ENCODE measurements around the gene ALX4.

ALX4 gene

DNA sequence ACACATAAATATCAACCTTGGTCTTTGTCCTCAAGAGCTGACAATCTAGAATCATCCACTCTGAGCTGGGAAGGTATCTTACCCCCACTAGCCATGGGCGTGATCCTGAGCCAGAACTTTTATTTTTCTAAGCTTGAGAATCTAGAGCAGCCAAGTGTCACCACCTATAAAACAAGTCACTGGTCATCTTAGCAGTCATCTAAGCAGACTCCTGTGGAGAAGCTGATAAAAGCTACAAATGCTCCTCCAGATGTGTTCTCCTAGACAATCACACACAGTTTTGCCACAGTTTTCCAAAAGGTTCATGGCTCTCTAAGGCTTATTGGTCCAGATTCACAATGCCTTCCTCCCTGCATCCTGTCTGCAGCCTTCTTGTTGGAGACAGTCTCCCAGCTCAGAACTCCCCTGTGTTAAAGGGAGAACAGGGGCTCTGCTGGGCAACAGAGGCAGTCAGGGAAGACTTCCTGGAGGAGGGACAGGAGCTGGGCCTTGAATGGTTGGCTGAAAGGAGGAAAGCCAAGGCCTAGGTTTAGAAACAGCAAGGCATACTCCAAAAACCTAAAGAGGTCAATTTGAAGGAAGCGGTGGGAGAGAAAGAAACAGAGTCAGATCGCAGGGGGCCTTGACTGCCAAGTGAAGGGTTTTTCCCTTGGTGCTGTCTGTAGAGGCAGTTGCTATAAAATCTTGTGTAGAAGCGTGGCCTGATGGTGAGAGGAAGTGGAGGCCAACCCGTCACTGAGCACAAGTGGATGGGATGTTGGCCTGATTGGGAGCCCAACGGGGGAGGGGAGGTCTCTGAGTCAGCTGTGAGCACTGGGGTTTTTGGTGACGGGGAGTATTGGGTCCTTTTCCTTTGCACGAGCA lies 42.0 kb downstream of the ALX4 start:
- no peak for DNase-seq (ENCODE audit: low read depth)

GRCh38 chr11:44267006-44267749 lies 42.8 kb downstream of the ALX4 start:
- no peak for DNase-seq (ENCODE audit: low read depth)

GRCh38 chr11:44266056-44266780 lies 43.7 kb downstream of the ALX4 start:
- DNase-seq (ENCODE audit: low read depth), result no peak

DNA sequence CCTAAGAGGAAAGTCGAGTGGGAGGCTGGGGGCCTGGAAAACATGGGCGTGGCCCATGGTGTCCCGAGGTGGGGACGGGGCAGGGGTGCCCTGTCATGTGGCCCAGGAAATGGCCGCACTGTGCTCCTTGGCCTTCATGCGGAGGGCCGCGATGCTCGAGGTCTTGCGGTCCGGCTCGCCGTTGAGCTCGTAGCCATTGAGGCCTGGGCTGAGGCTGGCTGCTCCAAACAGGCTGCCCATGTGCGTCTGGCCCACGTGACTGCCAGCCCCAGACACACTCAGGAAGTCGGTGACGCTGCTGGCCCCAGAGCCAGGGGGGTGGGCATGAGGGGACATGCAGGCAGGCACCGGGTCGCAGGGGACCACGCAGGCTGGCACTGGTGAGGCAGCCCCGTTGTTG lies 45.2 kb downstream of the ALX4 start:
- no peak for DNase-seq (ENCODE audit: low read depth)

- DNase-seq (ENCODE audit: low read depth), result no peak
These were observed 45.5 kb downstream of the ALX4 start for GRCh38 chr11:44264438-44264749.

- DNase-seq (ENCODE audit: low read depth), result no peak
These were observed 46.1 kb downstream of the ALX4 start for GRCh38 chr11:44263738-44264437.

DNA sequence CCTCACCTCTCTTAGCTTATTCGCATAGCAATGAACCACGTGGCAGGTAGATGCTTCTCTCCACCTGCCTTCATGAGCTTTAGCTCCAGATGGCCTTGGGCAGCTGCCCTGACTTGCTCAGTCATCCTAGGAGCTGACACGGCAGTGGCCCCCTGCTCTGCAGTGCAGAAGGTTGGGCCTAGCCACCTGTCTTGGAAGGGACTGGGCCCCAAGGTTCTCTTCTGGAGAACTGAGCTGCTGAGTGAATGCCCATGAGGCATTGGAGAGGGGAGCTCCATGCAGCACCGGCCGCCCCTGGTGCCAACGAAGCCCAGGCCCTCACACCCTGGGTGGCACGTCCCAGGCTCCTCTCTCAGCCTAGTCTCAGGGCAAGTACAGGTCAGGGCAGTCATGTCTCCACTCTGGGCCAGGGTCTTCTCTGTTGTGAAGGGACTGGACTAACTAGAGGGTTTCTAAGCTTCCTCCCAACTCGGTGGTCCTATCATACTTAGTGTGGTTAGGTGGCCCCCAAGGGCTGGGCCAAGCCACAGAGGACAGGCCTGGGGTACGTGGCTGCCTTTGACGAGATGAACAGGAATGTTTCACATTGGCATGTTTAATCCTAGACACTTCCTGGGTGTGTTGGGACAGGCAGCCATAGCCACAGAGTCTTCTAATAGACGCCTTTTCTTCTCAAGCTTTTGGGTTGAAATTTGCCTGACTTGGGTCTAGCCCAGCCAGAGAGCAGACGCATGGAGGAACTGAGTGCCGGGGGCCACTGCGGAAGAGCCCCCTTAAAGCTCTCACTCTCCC lies 47.9 kb downstream of the ALX4 start:
- DNase-seq (ENCODE audit: low read depth), result no peak

- DNase-seq (ENCODE audit: low read depth), result no peak
These were observed 49.9 kb downstream of the ALX4 start for GRCh38 chr11:44260081-44260480.

DNA sequence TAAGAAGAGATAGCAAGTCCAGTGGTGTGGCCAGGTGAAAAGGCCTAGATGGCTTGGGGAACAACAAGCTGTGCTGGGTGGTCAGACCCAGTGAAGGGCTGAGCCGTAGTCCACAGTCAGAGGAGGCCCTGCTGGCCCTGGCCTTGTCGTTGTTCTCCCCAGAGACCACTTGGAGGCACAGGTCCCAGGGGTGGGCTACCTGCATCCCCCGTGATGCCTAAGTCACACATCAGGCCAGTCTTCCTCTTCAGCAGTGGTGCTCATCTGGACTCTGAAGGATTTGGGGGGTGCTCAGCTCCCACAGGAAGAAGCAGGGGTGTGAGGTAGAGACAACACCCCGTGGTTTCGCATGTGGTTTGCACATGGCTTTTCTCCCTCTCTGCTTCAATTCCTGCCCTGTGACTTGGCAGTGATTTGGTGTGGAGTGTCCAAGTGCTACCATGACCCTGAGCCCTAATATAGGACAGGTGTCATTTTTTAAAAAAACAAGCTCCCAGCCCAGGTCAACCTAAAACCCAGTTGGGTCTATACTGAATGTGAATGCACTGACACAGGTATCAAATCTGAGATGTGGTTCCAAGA lies 51.0 kb downstream of the ALX4 start:
- no peak for DNase-seq (ENCODE audit: low read depth)

GRCh38 chr11:44258190-44258489 lies 51.8 kb downstream of the ALX4 start:
- DNase-seq (ENCODE audit: low read depth), result no peak

DNA sequence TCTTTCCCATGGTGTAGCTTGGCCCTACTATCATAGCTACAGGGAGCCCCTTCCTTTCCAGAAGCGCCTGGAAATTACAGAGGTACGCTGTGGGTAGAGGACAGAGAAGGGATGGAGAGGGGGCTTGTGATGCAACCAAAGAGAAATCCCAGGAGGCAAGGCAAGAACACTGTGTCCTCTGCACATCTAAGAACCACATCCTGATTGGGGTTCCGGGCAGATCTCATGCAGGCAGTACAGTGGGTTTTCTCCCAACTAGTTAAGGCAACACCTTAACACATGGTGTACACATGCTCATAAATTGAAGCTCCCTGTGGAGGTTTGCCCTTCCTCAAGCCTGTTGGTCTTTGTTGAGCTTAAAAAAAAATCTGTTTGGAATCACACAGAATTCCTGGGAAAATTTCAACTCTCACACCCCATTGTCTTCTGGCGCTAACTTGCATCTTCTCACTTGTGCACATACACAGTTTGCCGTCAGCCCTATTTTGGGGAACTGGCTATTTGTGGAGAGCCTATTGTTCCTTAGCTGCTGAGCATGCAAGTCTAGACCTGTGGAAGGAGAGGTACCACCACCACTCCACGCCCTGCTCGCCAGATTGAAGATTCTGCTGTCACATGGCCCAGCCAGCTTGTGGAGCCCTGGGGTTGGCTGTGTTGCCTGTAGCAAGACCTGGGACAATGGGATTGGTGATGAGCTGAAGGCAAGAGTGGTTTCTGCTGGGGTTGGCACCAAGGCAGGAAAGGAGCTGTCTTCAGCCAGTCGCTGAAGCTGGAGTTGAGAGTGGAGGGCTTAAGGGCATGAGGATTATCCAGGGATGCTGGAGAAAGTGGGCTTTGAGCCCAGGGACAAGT lies 52.4 kb downstream of the ALX4 start:
- no peak for DNase-seq (ENCODE audit: low read depth)

DNA sequence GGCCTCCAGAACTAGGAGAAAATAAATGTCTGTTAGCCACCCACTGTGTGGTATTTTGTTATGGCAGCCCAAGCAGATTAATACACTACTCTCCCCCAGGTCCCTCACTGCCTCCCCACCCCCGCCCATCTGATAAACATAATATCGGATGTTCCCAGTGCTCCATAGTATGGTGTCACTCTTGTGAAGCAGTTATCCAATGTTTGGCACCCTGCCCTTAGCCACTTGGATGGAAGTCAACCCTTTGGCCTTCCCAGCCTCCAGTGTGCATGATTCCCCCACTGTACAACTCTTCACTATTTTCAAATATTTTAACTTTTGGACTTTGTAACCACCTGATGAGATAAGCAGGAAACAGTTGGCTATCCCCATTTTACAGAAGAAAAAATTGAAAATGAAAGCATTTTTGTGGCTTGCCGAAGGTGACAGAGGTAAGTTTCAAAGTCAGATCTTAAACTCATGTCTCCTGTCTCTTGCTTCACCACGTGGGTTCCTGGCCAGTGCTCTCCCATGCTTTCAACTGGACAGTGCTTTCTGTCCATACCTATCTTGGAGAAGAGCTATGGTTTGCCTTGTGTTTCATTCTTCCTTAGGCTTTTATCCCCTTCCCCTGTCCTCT lies 53.2 kb downstream of the ALX4 start:
- no peak for DNase-seq (ENCODE audit: low read depth)

GRCh38 chr11:44255406-44256071 lies 54.4 kb downstream of the ALX4 start:
- no peak for DNase-seq (ENCODE audit: low read depth)

GRCh38 chr11:44252999-44253602 lies 56.8 kb downstream of the ALX4 start:
- DNase-seq (ENCODE audit: low read depth), result no peak

DNA sequence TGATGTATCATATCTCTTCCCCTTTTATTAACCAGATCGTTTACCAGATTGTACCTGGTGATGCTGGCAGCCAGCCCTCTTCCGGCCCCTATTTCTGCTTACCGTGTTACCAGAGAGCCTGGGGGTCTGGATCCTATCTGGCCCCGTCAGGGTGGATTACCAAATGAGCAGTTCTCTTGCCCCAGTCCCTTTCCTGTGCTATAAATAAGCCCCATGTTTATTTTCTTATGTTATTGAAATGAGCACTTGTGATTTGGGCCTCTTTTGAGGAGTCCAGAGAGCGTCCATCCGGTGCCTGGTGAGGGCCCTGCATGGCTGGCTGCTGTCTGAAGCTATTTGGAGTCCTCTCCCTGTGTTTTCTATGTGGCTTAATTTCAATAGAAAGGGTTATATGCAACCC lies 59.5 kb downstream of the ALX4 start:
- no peak for DNase-seq (ENCODE audit: low read depth)

GRCh38 chr11:44248109-44248508 lies 61.8 kb downstream of the ALX4 start:
- no peak for DNase-seq (ENCODE audit: low read depth)

GRCh38 chr11:44247508-44247907 lies 62.4 kb downstream of the ALX4 start:
- DNase-seq (ENCODE audit: low read depth), result no peak

DNA sequence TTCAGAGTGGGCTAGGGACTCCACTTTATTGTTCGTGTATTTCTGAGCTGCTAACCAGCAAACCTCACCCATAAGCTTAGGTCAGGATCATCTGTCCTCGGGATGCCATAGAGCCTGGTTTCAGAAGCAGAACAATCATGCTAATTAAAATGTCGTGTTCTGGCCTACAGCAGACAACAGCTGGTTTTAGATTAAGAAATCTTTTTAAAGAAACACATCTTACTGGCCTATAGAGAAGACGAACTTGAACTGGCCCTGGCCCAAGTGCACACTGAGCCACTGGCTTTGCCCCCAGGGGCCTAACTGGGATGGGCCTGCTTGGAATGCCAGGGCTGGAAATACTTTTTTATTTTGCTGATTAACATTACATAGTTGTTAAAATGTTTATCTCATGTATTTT lies 63.2 kb downstream of the ALX4 start:
- DNase-seq (ENCODE audit: low read depth), result no peak
